Endothelial cell of umbilical vein (primary cell): ENCODE data around the gene ETV6. TPM values are rescaled to one million over a fixed set of nuclear protein-coding genes. Genes with fewer than 3 reads are reported as not detected.

Experiments
- BruUV-seq: library from RNA; stranded (reverse); fragments of 400-500 nt; replicated peaks from 2 replicates; lab custom pipeline; 2021; lab: Mats Ljungman, UMichigan
- CTCF ChIA-PET: fragments of 300-600, 350-600 bp; sonication (Branson Sonifier 250); formaldehyde crosslinking; loops from one replicate; lab custom pipeline; 2021; ENCODE audit warnings: antibody characterized with exemption, inconsistent platforms; lab: Charles Lee
- POLR2A ChIA-PET: fragments of 300-600, 350-600 bp; sonication (Branson Sonifier 250); formaldehyde crosslinking; loops from one replicate; lab custom pipeline; 2021; ENCODE audit warnings: antibody characterized with exemption, inconsistent platforms; lab: Charles Lee
- DNase-seq: peaks from one replicate; pipeline ENCODE4 v3.0.0-alpha.2; 2011; ENCODE audit warnings: low read depth, low spot score
- FAIRE-seq: peaks from 2 replicates; lab custom pipeline; 2011; peaks lifted over from hg19 to GRCh38; lab: Jason Lieb, UNC
- H2AFZ ChIP-seq: 2 replicates; pipeline ENCODE4 v1.6.0; 2012; ENCODE audit warnings: low read depth, low read length, control low read depth, inconsistent platforms
- H3K27ac ChIP-seq: 2 replicates; pipeline ENCODE4 v1.5.1; 2011; ENCODE audit warnings: low read depth, mild to moderate bottlenecking, control low read depth, low read length, moderate library complexity; ENCODE audit not compliant: insufficient read depth
- H3K27me3 ChIP-seq, 2 experiments: 2 replicates each; pipeline versions ENCODE4 v1.6.0 to v1.6.1; 2011; ENCODE audit warnings: low read length in 2 of 2, mixed read lengths in 1 of 2; ENCODE audit not compliant: control insufficient read depth in 2 of 2, insufficient read depth in 2 of 2
- H3K36me3 ChIP-seq, 2 experiments: 2 replicates in 1 of 2; 3 replicates in 1 of 2; pipeline ENCODE4 v1.5.1; 2011; ENCODE audit warnings: low read length in 2 of 2, mild to moderate bottlenecking in 1 of 2, moderate library complexity in 1 of 2; ENCODE audit not compliant: control insufficient read depth in 2 of 2, insufficient read depth in 2 of 2; ENCODE audit errors: extremely low read depth in 1 of 2
- H3K4me1 ChIP-seq: 3 replicates; pipeline ENCODE4 v1.5.1; 2011; ENCODE audit warnings: mild to moderate bottlenecking, low read length; ENCODE audit not compliant: control insufficient read depth, insufficient read depth; ENCODE audit errors: extremely low read depth
- H3K4me2 ChIP-seq: 2 replicates; pipeline ENCODE4 v1.6.1; 2011; ENCODE audit warnings: low read length, control low read depth, mixed read lengths; ENCODE audit not compliant: insufficient read depth
- H3K4me3 ChIP-seq, 3 experiments: fragments of 200-600 bp in 1 of 3; sonication (generic), shearing (Covaris generic) in 1 of 3; replicated peaks in 1 of 3; 2 replicates each; pipeline ENCODE4 v1.5.1; 2011 to 2016; ENCODE audit warnings: control low read depth in 3 of 3, low read length in 3 of 3, mild to moderate bottlenecking in 2 of 3, inconsistent platforms in 1 of 3, low read depth in 1 of 3, moderate library complexity in 1 of 3; ENCODE audit not compliant: insufficient read depth in 1 of 3
- H3K79me2 ChIP-seq: 2 replicates; pipeline ENCODE4 v1.6.0; 2012; ENCODE audit warnings: low read length, inconsistent platforms; ENCODE audit not compliant: control insufficient read depth, insufficient read depth
- H3K9ac ChIP-seq: replicated peaks from 2 replicates; pipeline ENCODE3; 2011; ENCODE audit warnings: low read length, control low read depth; ENCODE audit not compliant: insufficient read depth; ENCODE audit errors: extremely low read depth
- H3K9me1 ChIP-seq: replicated peaks from 3 replicates; pipeline ENCODE4 v1.6.0; 2011; ENCODE audit warnings: mild to moderate bottlenecking, low read length; ENCODE audit not compliant: control insufficient read depth, insufficient read depth; ENCODE audit errors: extremely low read depth
- H3K9me3 ChIP-seq: replicated peaks from 2 replicates; pipeline ENCODE4 v1.5.1; 2012; ENCODE audit warnings: low read length, inconsistent platforms; ENCODE audit not compliant: control insufficient read depth, insufficient read depth
- H4K20me1 ChIP-seq: replicated peaks from 2 replicates; pipeline ENCODE3; 2011; ENCODE audit warnings: mild to moderate bottlenecking, low read length; ENCODE audit not compliant: control insufficient read depth, insufficient read depth; ENCODE audit errors: extremely low read depth
- EZH2 ChIP-seq: IDR thresholded peaks from 2 replicates; pipeline ENCODE4 v1.6.1; 2012; ENCODE audit warnings: borderline replicate concordance, low read depth, mild to moderate bottlenecking, moderate library complexity, low read length, inconsistent platforms; ENCODE audit not compliant: severe bottlenecking
- FOS ChIP-seq: IDR thresholded peaks from 2 replicates; pipeline ENCODE4 v1.6.1; 2011; ENCODE audit warnings: mild to moderate bottlenecking, low read length, moderate library complexity, borderline replicate concordance; ENCODE audit not compliant: insufficient read depth
- GATA2 ChIP-seq: IDR thresholded peaks from 2 replicates; pipeline ENCODE4 v1.7.0; 2011; ENCODE audit warnings: low read depth, mild to moderate bottlenecking, moderate library complexity, mixed read lengths, low read length; ENCODE audit not compliant: insufficient read length, insufficient read depth
- JUN ChIP-seq: IDR thresholded peaks from 2 replicates; pipeline ENCODE4 v1.6.1; 2011; ENCODE audit warnings: borderline replicate concordance, low read depth; ENCODE audit not compliant: insufficient read length, insufficient read depth
- MAX ChIP-seq: IDR thresholded peaks from 2 replicates; pipeline ENCODE4 v1.6.1; 2011; ENCODE audit not compliant: insufficient read depth, insufficient read length
- MYC ChIP-seq: IDR thresholded peaks from one replicate; pipeline ENCODE4 v1.6.1; 2011; ENCODE audit warnings: mild to moderate bottlenecking, low read depth, low read length
- POLR2A ChIP-seq: IDR thresholded peaks from 2 replicates; pipeline ENCODE4 v1.6.1; 2012; ENCODE audit warnings: low read depth, mild to moderate bottlenecking, control low read depth, low read length
- POLR2AphosphoS5 ChIP-seq: IDR thresholded peaks from 2 replicates; pipeline ENCODE4 v1.6.1; 2012; ENCODE audit warnings: low read depth, mild to moderate bottlenecking, control low read depth, low read length, moderate library complexity; ENCODE audit not compliant: insufficient read depth
- dilution Hi-C: fragments of 300-500 bp; cut with MboI; formaldehyde crosslinking; loops from one replicate; pipeline ENCODE4 v1.15.0; 2019; ENCODE audit warnings: low sequenced_read_pairs; ENCODE audit not compliant: extremely low pct_ligation_motif_present
- intact Hi-C: fragments of 100-400 bp; cut with micrococcal nuclease; formaldehyde crosslinking; loops from one replicate; pipeline ENCODE4 v1.10.0; 2022
- polyA plus RNA-seq, 4 experiments: library from polyadenylated mRNA; depleted of rRNA in 3 of 4; stranded (reverse) in 3 of 4; unstranded in 1 of 4; fragments of >200 nt; gene quantifications; 2 replicates each; pipeline versions ENCODE4 v1.2.1 to v1.2.3, GENCODE V29; 2011 to 2012; ENCODE audit warnings: missing spikeins in 1 of 4
- total RNA-seq: library from RNA; stranded (reverse); gene quantifications from 2 replicates; pipeline ENCODE4 v1.2.3, GENCODE V29; 2021
- TF ChIP-seq, protein P1 (sequence below), 2 donors: IDR thresholded peaks; 1 replicate in 1 of 2; 2 replicates in 1 of 2; pipeline ENCODE4 v1.5.1; 2011; ENCODE audit warnings: low read length in 2 of 2, mild to moderate bottlenecking in 2 of 2, moderate library complexity in 2 of 2, control low read depth in 1 of 2, inconsistent platforms in 1 of 2, low read depth in 1 of 2; ENCODE audit not compliant: insufficient read depth in 1 of 2; ENCODE audit errors: extremely low read depth in 1 of 2

The ETV6 gene
- total and polyA plus RNA-seq, 2 donors (not counting 3 experiments of a cell fraction or from before 2014, with no cell fraction given), result 15.9 to 57.1 TPM

GRCh38 chr12:11748903-11749302 is 99.4 kb downstream of the ETV6 start:
- DNase-seq (no peak), FAIRE-seq (no peak)
- Histone ChIP-seq H3K27me3 (no peaks in the 10 kb centered on the region), H4K20me1 (no peaks in the 10 kb centered on the region), H3K9ac (no peak overlapping the region), H3K79me2 (peaks cover 47% of the 10 kb centered on the region), H3K4me3 (no peak overlapping the region), H3K4me1 (peaks cover 31% of the 10 kb centered on the region), H3K9me3 (no peaks in the 10 kb centered on the region), H2AFZ (no peak overlapping the region), H3K4me2 (no peak overlapping the region), H3K27ac (no peak overlapping the region), H3K9me1 (no peaks in the 10 kb centered on the region), H3K36me3 (peaks cover 0 to 12% of the 10 kb centered on the region in 2 experiments)
- TF ChIP-seq EZH2 (no peak), JUN (no peak), POLR2A (no peak), GATA2 (no peak), POLR2AphosphoS5 (no peak), FOS (no peak), MYC (no peak)
- dilution Hi-C loops (no loop called here), intact Hi-C loops (loop anchor here (5.0 kb wide), 1 partner anchor 133 kb away; no protein-coding TSS in a partner anchor)
- no TSS peak for BruUV-seq
- ChIA-PET CTCF (no interaction called here), POLR2A (no interaction called here)

DNA sequence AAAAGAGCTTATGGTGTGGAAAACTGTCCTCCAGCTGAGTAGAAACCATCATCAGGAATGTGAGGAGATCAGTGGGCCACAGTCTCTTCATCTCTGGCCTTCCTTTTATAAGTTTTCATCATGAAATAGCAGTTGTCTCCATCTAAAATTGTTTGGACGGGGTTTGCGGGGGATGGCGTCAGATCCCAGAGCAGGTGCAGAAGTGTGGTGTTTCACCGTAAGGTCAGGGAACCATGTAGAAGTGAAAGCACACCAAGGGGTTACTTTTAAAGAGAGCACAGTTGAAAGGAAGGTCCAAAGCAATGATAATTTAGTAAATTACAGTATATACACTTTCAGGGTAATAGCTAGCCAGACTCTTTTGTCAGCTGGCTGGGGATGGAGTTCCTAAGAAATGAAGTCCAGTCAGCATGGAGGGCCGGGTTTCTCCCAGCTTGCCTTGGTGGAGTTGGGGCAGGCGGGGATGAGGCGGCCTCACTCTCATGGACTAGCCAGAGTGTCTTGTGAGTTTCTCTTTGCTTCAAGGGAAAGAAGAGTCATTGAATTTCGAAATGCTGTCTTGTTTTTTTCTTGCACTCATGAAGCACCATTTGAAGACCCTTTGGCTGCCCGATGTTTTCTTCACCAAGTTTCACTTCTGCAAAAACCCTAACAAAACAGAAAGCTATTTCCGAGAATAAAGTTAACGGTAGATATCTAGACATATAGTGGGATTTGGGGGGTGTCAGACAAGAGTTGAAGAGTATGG is 100.6 kb downstream of the ETV6 start:
- intact Hi-C loops (loop anchor here (5.0 kb wide), 1 partner anchor 132 kb away; no protein-coding TSS in a partner anchor), dilution Hi-C loops (no loop called here)
- H2AFZ ChIP-seq, result no peak overlapping the region

More for the DNA sequence above, 100.6 kb downstream of the ETV6 start:
- H3K9ac ChIP-seq, result no peak overlapping the region
- H3K27ac ChIP-seq, result no peak overlapping the region
- H3K79me2 ChIP-seq, result peaks cover 40% of the 10 kb centered on the region
- H3K36me3 ChIP-seq, result peaks cover 0 to 15% of the 10 kb centered on the region in 2 experiments
- no peaks in the 10 kb centered on the region for H3K9me3 ChIP-seq
- no peak for DNase-seq
- H3K27me3 ChIP-seq, result no peaks in the 10 kb centered on the region
- H3K4me1 ChIP-seq, result peaks cover 29% of the 10 kb centered on the region
- FAIRE-seq, result no peak
- no TSS peak for BruUV-seq
- no peaks in the 10 kb centered on the region for H4K20me1 ChIP-seq
- TF ChIP-seq MAX (no peak), JUN (no peak), EZH2 (no peak), POLR2A (no peak), POLR2AphosphoS5 (no peak), GATA2 (no peak), MYC (no peak), FOS (no peak)
- TF ChIP-seq, protein P1, sequence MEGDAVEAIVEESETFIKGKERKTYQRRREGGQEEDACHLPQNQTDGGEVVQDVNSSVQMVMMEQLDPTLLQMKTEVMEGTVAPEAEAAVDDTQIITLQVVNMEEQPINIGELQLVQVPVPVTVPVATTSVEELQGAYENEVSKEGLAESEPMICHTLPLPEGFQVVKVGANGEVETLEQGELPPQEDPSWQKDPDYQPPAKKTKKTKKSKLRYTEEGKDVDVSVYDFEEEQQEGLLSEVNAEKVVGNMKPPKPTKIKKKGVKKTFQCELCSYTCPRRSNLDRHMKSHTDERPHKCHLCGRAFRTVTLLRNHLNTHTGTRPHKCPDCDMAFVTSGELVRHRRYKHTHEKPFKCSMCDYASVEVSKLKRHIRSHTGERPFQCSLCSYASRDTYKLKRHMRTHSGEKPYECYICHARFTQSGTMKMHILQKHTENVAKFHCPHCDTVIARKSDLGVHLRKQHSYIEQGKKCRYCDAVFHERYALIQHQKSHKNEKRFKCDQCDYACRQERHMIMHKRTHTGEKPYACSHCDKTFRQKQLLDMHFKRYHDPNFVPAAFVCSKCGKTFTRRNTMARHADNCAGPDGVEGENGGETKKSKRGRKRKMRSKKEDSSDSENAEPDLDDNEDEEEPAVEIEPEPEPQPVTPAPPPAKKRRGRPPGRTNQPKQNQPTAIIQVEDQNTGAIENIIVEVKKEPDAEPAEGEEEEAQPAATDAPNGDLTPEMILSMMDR (IDR thresholded peaks at IDR 0.05; ENCODE audit: extremely low read depth in 1 of 2, insufficient read depth in 1 of 2, low read depth in 1 of 2, low read length in 2 of 2), result no peak
- ChIA-PET POLR2A (no interaction called here), CTCF (no interaction called here)
- H3K9me1 ChIP-seq, result no peaks in the 10 kb centered on the region
- no peak overlapping the region for H3K4me3 ChIP-seq
- no peak overlapping the region for H3K4me2 ChIP-seq
